Gastrocnemius medialis (tissue), 4 donors: Measurements from ENCODE around the gene INSYN2B. TPM values are rescaled to one million over a fixed set of nuclear protein-coding genes. Genes with fewer than 3 reads are reported as not detected.

Experiments
- ATAC-seq, 2 donors: fragments of 150-250 bp; one replicate each; pipeline ENCODE4 v1.9.1; 2016
- DNase-seq, 2 donors: peaks; one replicate each; pipeline ENCODE4 v3.0.0-alpha.2; 2019
- H3K27ac ChIP-seq, 4 donors: fragments of 200-600 bp; sonication (generic); 1 replicate in 1 of 4; 2 replicates in 3 of 4; pipeline ENCODE4 v1.5.1; 2016 to 2018; ENCODE audit warnings: mild to moderate bottlenecking in 2 of 4, moderate library complexity in 1 of 4
- H3K27me3 ChIP-seq, 3 donors: fragments of 200-600 bp; sonication (generic) in 2 of 3; 1 replicate in 1 of 3; 2 replicates in 2 of 3; pipeline versions ENCODE4 v1.5.1 to v1.6.0; 2016 to 2019; ENCODE audit warnings: mild to moderate bottlenecking in 1 of 3, moderate library complexity in 1 of 3
- H3K36me3 ChIP-seq, 2 donors: fragments of 200-600 bp; sonication (generic) in 1 of 2; one replicate each; pipeline ENCODE4 v1.5.1; 2017 to 2018
- H3K4me1 ChIP-seq, 2 donors: fragments of 200-600 bp; sonication (generic) in 1 of 2; one replicate each; pipeline ENCODE4 v1.5.1; 2016 to 2017; ENCODE audit warnings: mild to moderate bottlenecking in 2 of 2
- H3K4me3 ChIP-seq, 4 donors: fragments of 200-600 bp; sonication (generic) in 3 of 4; 1 replicate in 1 of 4; 2 replicates in 3 of 4; pipeline ENCODE4 v1.5.1; 2016 to 2019; ENCODE audit warnings: mild to moderate bottlenecking in 2 of 4
- H3K9me3 ChIP-seq, 3 donors: fragments of 200-600 bp; sonication (generic) in 2 of 3; 1 replicate in 1 of 3; 2 replicates in 2 of 3; pipeline ENCODE4 v1.5.1; 2016 to 2019
- CTCF ChIP-seq, 5 experiments: fragments of 450-650 bp in 3 of 5; fragments of 200-600 bp in 2 of 5; sonication (generic) in 2 of 5; IDR thresholded peaks in 4 of 5; conservative IDR thresholded peaks in 1 of 5; 1 replicate in 4 of 5; 2 replicates in 1 of 5; pipeline ENCODE4 v1.5.1; 2016 to 2019; ENCODE audit warnings: antibody characterized with exemption in 5 of 5, mild to moderate bottlenecking in 3 of 5, moderate library complexity in 3 of 5
- POLR2A ChIP-seq, 2 donors: fragments of 450-650 bp; IDR thresholded peaks; one replicate each; pipeline ENCODE4 v1.6.1; 2017; ENCODE audit warnings: antibody characterized with exemption in 2 of 2, mild to moderate bottlenecking in 2 of 2, moderate library complexity in 2 of 2
- in situ Hi-C, 4 donors: fragments of 200-750 bp; cut with MboI; loops; one replicate each; pipeline versions ENCODE4 v1.15.0 to v1.8.0; 2017; ENCODE audit warnings: low sequenced_read_pairs in 4 of 4
- intact Hi-C: fragments of 100-400 bp; cut with DNase I; formaldehyde crosslinking; loops from one replicate; pipeline ENCODE4 v1.15.1; 2023; ENCODE audit warnings: low total_unique reads
- total RNA-seq, 4 donors: library from RNA; depleted of rRNA; stranded (reverse); fragments of >200 nt; gene quantifications; one replicate each; pipeline versions ENCODE4 v1.1.0 to v1.2.3, GENCODE V29; 2016

INSYN2B gene
- total RNA-seq, 4 donors from 2014 or later, result 0.07 TPM; not detected in 3

DNA sequence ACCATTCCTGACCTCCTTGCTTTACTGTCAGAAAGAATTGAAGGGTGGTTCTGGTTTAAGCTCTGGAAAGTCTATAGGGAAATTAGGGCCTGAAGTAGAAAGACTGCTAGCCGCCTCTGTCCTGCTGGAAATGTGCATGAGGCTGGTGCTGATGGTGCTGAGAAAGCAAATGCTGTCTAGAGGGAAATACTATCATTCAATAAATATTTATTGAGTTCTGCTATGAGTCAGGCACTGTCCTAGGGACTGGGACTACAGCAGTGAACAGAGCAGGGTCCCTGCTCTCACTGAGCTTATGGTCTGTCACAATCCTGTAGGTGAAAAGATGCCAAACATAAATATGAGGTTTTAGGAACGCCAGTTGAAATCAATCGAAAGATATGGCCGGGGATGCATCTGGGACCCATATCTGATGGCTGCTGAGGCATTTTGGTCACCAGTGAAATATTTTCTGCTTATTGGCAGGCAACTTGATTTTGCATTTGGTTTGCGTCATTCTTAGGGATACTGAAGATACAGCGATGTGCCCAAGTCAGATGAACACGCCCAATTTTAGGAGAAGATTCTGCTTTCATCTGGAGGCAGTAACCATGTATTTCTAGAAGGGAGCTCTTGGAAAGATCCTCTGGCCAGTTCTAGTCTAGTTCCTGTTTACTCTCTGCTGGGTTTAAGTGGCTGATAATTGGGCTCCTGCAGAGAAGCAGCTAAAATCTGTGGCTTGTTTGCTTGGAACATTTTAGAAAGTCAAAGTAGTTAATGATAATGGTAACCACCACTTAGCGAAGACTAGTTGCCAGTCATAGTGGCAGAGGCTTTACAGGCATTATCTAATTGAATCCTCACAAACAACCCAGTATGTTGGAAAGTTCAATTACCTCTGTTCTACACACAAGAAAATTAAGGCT is 73.3 kb downstream of the INSYN2B start:
- TF ChIP-seq CTCF (IDR thresholded peaks at IDR 0.05 in 4 of 5, conservative IDR thresholded peaks at IDR 0.05 in 1 of 5) (no peak), POLR2A (IDR thresholded peaks at IDR 0.05) (no peak)
- no peak for ATAC-seq
- intact Hi-C loops, result no loop called here

GRCh38 chr5:169905017-169905416 is 75.3 kb downstream of the INSYN2B start:
- TF ChIP-seq POLR2A (IDR thresholded peaks at IDR 0.05) (no peak), CTCF (IDR thresholded peaks at IDR 0.05 in 4 of 5, conservative IDR thresholded peaks at IDR 0.05 in 1 of 5) (no peak)
- ATAC-seq (no peak), DNase-seq (no peak)
- Histone ChIP-seq H3K9me3 (no peaks in the 10 kb centered on the region), H3K4me1 (no peaks in the 10 kb centered on the region), H3K4me3 (no peak overlapping the region), H3K36me3 (no peaks in the 10 kb centered on the region), H3K27me3 (no peaks in the 10 kb centered on the region), H3K27ac (no peak overlapping the region)
- in situ Hi-C loops (no loop called here), intact Hi-C loops (no loop called here)

More for the DNA sequence above, 73.3 kb downstream of the INSYN2B start:
- DNase-seq, result no peak
- Histone ChIP-seq H3K9me3 (no peaks in the 10 kb centered on the region), H3K36me3 (no peaks in the 10 kb centered on the region), H3K4me3 (no peak overlapping the region), H3K27me3 (no peaks in the 10 kb centered on the region), H3K4me1 (no peaks in the 10 kb centered on the region), H3K27ac (no peak overlapping the region)
- in situ Hi-C loops, result no loop called here

- H3K4me1 ChIP-seq, result no peaks in the 10 kb centered on the region
- ATAC-seq, result no peak
- H3K4me3 ChIP-seq, result no peak overlapping the region
- H3K27me3 ChIP-seq, result no peaks in the 10 kb centered on the region
- intact Hi-C loops (no loop called here), in situ Hi-C loops (no loop called here)
- no peaks in the 10 kb centered on the region for H3K9me3 ChIP-seq
- no peaks in the 10 kb centered on the region for H3K36me3 ChIP-seq
- no peak for TF ChIP-seq CTCF (IDR thresholded peaks at IDR 0.05 in 4 of 5, conservative IDR thresholded peaks at IDR 0.05 in 1 of 5)
- TF ChIP-seq POLR2A (IDR thresholded peaks at IDR 0.05), result no peak
- DNase-seq, result no peak
- H3K27ac ChIP-seq, result no peak overlapping the region
These were observed 75.8 kb downstream of the INSYN2B start for GRCh38 chr5:169904508-169904907.

- TF ChIP-seq CTCF (IDR thresholded peaks at IDR 0.05 in 4 of 5, conservative IDR thresholded peaks at IDR 0.05 in 1 of 5), result no peak
- no peak for TF ChIP-seq POLR2A (IDR thresholded peaks at IDR 0.05)
- DNase-seq (no peak), ATAC-seq (no peak)
- no peaks in the 10 kb centered on the region for H3K27me3 ChIP-seq
- intact Hi-C loops (no loop called here), in situ Hi-C loops (no loop called here)
- no peak overlapping the region for H3K4me3 ChIP-seq
- no peaks in the 10 kb centered on the region for H3K4me1 ChIP-seq
- no peaks in the 10 kb centered on the region for H3K9me3 ChIP-seq
- H3K36me3 ChIP-seq, result no peaks in the 10 kb centered on the region
- no peak overlapping the region for H3K27ac ChIP-seq
These were observed 76.2 kb downstream of the INSYN2B start for GRCh38 chr5:169904059-169904458.
